Endothelial cell (in vitro differentiated cells): Measurements from ENCODE around the gene SLC15A4. TPM values are rescaled to one million over a fixed set of nuclear protein-coding genes. Genes with fewer than 3 reads are reported as not detected.

Source experiments
- DNase-seq: peaks from one replicate; pipeline ENCODE4 v3.0.0; 2021; ENCODE audit warnings: low spot score
- H3K27ac Mint-ChIP-seq: one replicate; pipeline ENCODE4 v1.8.0; 2021; ENCODE audit warnings: mixed read lengths, inconsistent platforms; ENCODE audit not compliant: unreplicated experiment
- H3K27me3 Mint-ChIP-seq: one replicate; pipeline ENCODE4 v1.8.0; 2021; ENCODE audit warnings: mild to moderate bottlenecking, moderate library complexity, mixed read lengths, inconsistent platforms; ENCODE audit not compliant: unreplicated experiment
- H3K36me3 Mint-ChIP-seq: one replicate; pipeline ENCODE4 v1.8.0; 2021; ENCODE audit warnings: mild to moderate bottlenecking, low read depth, mixed read lengths, inconsistent platforms; ENCODE audit not compliant: unreplicated experiment
- H3K4me1 Mint-ChIP-seq: one replicate; pipeline ENCODE4 v1.8.0; 2021; ENCODE audit warnings: mild to moderate bottlenecking, mixed read lengths, inconsistent platforms; ENCODE audit not compliant: unreplicated experiment
- H3K4me3 Mint-ChIP-seq: one replicate; pipeline ENCODE4 v1.8.0; 2021; ENCODE audit warnings: mild to moderate bottlenecking, mixed read lengths, inconsistent platforms; ENCODE audit not compliant: unreplicated experiment
- H3K9me3 Mint-ChIP-seq: one replicate; pipeline ENCODE4 v1.8.0; 2021; ENCODE audit warnings: mixed read lengths, inconsistent platforms; ENCODE audit not compliant: unreplicated experiment
- CTCF ChIP-seq: fragments of 200-600 bp; sonication (generic); IDR thresholded peaks from one replicate; pipeline ENCODE4 v1.5.0; 2021; ENCODE audit warnings: antibody characterized with exemption; ENCODE audit not compliant: unreplicated experiment
- total RNA-seq: library from RNA; stranded (reverse); fragmentation: NEBNext Ultra II Directional; extraction: Animal tissue kit (Norgen Biotek cat#: 25700); gene quantifications from one replicate; pipeline ENCODE4 v1.2.1, GENCODE V29; 2021; ENCODE audit not compliant: unreplicated experiment

The SLC15A4 gene
- total RNA-seq, 1 donor from 2014 or later: 8.1 TPM

DNA sequence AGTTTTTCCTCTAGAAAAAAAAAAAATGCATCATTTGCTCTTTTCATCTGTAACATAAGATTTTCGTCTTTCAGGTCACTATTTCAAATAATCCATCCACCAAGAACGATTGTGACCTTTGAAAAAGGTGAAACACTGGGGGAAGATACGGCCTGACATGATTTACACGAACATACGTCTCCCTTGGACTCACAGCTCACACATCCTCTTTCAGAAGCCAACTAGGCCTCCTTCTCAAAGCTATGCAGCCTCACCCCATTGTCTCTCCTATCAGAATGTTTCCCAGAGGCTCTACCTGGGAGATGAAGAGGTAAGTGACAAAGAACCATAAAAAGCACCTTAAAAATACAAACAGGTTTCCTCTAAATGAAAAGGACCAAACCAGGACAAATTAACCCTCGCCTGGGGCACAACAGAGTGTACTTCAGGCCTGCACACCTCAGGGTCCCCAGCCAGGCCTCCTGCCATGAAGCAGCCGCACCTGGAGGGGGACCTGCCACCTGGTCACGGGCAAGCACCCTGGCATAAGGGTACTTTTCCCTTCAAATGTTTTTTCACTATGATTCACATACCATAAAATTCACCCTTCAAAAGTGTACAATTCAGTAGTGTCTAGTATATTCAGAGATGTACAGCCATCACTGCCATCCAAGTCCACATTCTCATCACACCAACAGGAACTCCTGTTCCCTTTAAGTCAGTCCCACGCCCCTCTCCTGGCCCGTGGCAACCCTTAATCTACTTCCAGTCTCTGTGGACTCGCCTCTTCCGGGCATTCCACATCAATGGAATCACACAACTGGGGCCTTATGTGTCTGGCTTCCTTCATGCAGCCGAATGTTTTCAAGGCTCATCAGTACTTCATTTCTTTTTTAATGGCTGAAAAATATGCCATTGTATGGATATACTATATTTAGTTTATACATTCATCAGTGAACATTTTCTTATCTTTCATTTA is 5.4 kb downstream of the SLC15A4 start:
- Mint-ChIP-seq H3K9me3 (peaks cover 18% of the 10 kb centered on the region), H3K27me3 (peaks cover 6% of the 10 kb centered on the region), H3K4me1 (peaks cover 12% of the 10 kb centered on the region), H3K4me3 (no peak overlapping the region), H3K36me3 (peaks cover 17% of the 10 kb centered on the region), H3K27ac (no peak overlapping the region)
- TF ChIP-seq CTCF: no peak
- DNase-seq: no peak

DNA sequence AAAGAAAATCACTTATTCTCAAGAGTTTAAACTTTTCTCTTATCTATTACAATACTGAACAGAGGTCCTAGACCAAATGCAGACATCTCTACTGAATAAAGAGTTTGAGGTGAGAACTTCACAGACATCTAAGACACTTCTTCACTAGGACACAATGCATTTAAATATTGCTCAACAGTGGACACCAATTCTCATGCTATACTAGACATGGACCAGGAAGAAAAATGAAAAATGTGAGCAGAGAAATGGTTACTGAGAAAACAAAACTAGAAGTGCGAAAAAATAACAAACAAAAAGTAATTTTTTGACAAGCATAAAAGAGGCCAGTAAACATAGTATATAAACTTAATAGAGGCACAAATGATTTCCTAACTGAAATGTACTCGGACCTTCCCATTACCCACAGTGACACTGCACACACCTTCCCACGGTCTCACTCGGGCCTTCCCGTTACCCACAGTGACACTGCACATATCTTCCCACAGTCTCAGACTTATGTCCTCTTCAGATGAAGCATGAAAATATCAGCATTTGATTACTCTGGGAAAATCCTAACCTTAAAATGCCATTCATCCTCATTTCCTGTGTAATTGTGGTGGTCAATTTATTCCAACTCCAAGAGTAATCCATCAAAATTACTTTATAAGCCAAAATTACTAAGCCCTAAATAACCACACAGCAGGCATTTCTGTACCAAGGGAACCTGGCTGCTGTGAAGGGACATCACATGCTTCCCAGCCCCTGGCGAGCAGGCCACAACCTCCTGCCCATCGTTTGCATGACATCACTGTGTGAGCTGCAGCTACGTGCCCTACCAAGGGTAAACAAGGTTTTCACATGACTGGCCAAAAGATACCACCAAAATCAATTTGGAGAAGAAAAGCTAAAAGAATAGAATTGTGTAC is 6.4 kb downstream of the SLC15A4 start:
- Mint-ChIP-seq H3K4me3 (no peak overlapping the region), H3K27me3 (peaks cover 6% of the 10 kb centered on the region), H3K36me3 (peaks cover 19% of the 10 kb centered on the region), H3K27ac (no peak overlapping the region), H3K9me3 (peaks cover 19% of the 10 kb centered on the region), H3K4me1 (peaks cover 12% of the 10 kb centered on the region)
- TF ChIP-seq CTCF: no peak
- no peak for DNase-seq

DNA sequence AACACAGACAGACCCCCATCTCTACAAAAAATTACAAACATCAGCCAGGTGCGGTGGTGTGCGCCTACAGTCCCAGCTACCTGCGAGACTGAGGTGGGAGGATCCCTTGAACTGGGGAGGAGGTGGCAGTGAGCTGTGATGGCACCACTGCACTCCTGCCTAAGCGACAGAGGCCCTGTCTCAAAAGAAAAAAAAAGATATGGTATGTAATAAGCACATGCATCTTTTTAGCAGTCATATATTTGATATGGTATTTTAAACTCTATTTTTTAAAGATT is 7.2 kb downstream of the SLC15A4 start:
- Mint-ChIP-seq H3K27me3 (peaks cover 6% of the 10 kb centered on the region), H3K36me3 (peaks cover 19% of the 10 kb centered on the region), H3K4me1 (peaks cover 7% of the 10 kb centered on the region), H3K4me3 (no peak overlapping the region), H3K27ac (no peak overlapping the region), H3K9me3 (peaks cover 16% of the 10 kb centered on the region)
- DNase-seq: no peak
- TF ChIP-seq CTCF: no peak

GRCh38 chr12:128815779-128816642 is 7.7 kb downstream of the SLC15A4 start:
- Mint-ChIP-seq H3K4me1 (peaks cover 3% of the 10 kb centered on the region), H3K9me3 (peaks cover 15% of the 10 kb centered on the region), H3K27ac (no peak overlapping the region), H3K27me3 (peaks cover 2% of the 10 kb centered on the region), H3K4me3 (no peak overlapping the region), H3K36me3 (peaks cover 19% of the 10 kb centered on the region)
- no peak for TF ChIP-seq CTCF
- no peak for DNase-seq
